Measurements from ENCODE around the gene ATP2C1.

- TF ChIP-seq, protein P1, sequence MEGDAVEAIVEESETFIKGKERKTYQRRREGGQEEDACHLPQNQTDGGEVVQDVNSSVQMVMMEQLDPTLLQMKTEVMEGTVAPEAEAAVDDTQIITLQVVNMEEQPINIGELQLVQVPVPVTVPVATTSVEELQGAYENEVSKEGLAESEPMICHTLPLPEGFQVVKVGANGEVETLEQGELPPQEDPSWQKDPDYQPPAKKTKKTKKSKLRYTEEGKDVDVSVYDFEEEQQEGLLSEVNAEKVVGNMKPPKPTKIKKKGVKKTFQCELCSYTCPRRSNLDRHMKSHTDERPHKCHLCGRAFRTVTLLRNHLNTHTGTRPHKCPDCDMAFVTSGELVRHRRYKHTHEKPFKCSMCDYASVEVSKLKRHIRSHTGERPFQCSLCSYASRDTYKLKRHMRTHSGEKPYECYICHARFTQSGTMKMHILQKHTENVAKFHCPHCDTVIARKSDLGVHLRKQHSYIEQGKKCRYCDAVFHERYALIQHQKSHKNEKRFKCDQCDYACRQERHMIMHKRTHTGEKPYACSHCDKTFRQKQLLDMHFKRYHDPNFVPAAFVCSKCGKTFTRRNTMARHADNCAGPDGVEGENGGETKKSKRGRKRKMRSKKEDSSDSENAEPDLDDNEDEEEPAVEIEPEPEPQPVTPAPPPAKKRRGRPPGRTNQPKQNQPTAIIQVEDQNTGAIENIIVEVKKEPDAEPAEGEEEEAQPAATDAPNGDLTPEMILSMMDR (IDR thresholded peaks at IDR 0.05), result no peak
- TF ChIP-seq EP300 (IDR thresholded peaks at IDR 0.05; ENCODE audit: low read depth), result no peak
Observed at GRCh38 chr3:130948001-130948773, 54.3 kb downstream of the ATP2C1 start.
